Measurements from ENCODE around the gene COL18A1.
A peak's percentile ranks its signal among the peaks of the same experiment; 100 is the strongest.

Gene COL18A1

DNA sequence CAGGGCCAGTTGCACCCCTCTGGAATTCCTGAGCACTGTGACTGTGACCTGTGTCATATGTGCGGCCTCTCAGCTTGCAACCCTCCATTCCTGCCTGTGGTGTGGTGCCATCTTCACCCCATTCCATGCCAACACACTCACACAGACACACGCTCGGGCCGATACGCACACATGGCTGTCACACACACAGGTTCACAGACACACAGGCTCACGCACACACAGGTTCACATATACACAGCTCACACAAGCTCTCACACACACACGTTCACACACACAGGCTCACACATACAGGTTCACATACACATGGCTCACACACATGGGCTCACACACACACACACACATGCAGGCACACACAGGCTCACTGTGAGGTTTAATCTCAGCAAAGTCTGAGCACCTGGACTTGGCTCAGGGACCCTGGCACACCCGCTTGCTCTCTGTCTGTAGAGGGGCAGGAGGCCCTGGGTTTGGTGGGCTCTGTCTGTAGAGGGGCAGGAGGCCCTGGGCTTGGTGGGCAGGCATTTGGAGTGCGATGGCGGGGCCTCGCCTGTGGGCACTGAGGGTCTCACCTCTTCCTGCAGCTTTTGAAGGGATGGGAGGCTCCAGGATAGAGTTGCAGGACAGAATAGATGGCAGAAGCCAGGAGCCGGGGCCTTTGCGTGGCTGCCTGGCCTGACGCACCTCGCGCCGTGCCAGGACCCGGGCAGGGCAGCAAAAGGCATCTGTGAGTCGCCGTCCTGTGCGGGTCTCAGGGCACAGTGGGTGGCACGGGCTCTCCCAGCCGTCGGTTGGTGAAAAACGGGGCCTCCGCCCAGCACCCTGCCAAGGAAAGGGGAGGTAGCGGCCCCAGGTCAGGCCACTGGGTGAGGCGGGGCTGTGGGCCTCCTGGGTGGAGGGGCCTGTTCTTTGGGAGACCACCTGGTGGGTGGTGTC, 17.1 kb downstream of the COL18A1 start:
- H3K4me2 ChIP-seq (ENCODE audit: insufficient read depth, low read length, poor library complexity, severe bottlenecking), result no peak overlapping the region
- no peak overlapping the region for H3K27ac ChIP-seq (replicated peaks; ENCODE audit: low read length)
- WGBS, 2 donors (ENCODE audit: extremely low coverage in 2 of 2, insufficient read length in 2 of 2, insufficient replicate concordance in 1 of 2), result no CpG with 5 or more reads among the region's 28 CpGs
- no peak overlapping the region for H4K91ac ChIP-seq (ENCODE audit: low read depth, low read length, poor library complexity)
- DNase-seq (ENCODE audit: low spot score), result no peak
- H3K79me1 ChIP-seq (ENCODE audit: low read depth, low read length), result peaks cover 31% of the 10 kb centered on the region
- no peak overlapping the region for H2BK120ac ChIP-seq (ENCODE audit: low read depth, low read length)
- H3K14ac ChIP-seq (ENCODE audit: low read length), result peak overlapping the region; percentile 39
- no peak overlapping the region for H2BK12ac ChIP-seq (ENCODE audit: low read length)
- peaks cover 0 to 31% (median 0%) of the 10 kb centered on the region in 3 experiments for H3K27me3 ChIP-seq (ENCODE audit: control insufficient read depth in 3 of 3, insufficient read depth in 3 of 3, low read depth in 1 of 3, low read length in 3 of 3)
- H2BK5ac ChIP-seq (ENCODE audit: low read length), result peak overlapping the region; percentile 53
- H3K4me3 ChIP-seq (ENCODE audit: low read length in 2 of 2), result peak overlapping the region in 1 of 2 donors; percentile 63
- peak overlapping the region; percentile 24 for H2BK15ac ChIP-seq (ENCODE audit: low read length)
- H2AFZ ChIP-seq (ENCODE audit: low read length), result no peak overlapping the region
- peak overlapping the region; percentile 96 for H4K8ac ChIP-seq (ENCODE audit: low read depth, low read length)
- peak overlapping the region; percentile 14 for H2AK5ac ChIP-seq (ENCODE audit: low read depth, low read length)
- no peak overlapping the region for H3K9ac ChIP-seq (ENCODE audit: low read depth, low read length, poor library complexity)
- H3K4me1 ChIP-seq (ENCODE audit: control insufficient read depth in 2 of 2, insufficient read depth in 1 of 2, low read depth in 1 of 2, low read length in 2 of 2), result peaks cover 9 to 18% of the 10 kb centered on the region in 2 donors
- H3K18ac ChIP-seq (ENCODE audit: low read length), result peak overlapping the region; percentile 48
- peaks cover 0 to 6% of the 10 kb centered on the region in 2 donors for H3K36me3 ChIP-seq (replicated peaks in 1 of 2; ENCODE audit: control insufficient read depth in 2 of 2, insufficient read depth in 2 of 2, low read length in 2 of 2)
- H3K23ac ChIP-seq (ENCODE audit: low read depth, low read length, poor library complexity), result peak overlapping the region; percentile 31
- H3K9me3 ChIP-seq (replicated peaks in 1 of 2; ENCODE audit: control insufficient read depth in 2 of 2, insufficient read depth in 1 of 2, low read depth in 1 of 2, low read length in 2 of 2), result peaks cover 0 to 2% of the 10 kb centered on the region in 2 donors
- H3K4ac ChIP-seq (ENCODE audit: low read length), result no peak overlapping the region

DNA sequence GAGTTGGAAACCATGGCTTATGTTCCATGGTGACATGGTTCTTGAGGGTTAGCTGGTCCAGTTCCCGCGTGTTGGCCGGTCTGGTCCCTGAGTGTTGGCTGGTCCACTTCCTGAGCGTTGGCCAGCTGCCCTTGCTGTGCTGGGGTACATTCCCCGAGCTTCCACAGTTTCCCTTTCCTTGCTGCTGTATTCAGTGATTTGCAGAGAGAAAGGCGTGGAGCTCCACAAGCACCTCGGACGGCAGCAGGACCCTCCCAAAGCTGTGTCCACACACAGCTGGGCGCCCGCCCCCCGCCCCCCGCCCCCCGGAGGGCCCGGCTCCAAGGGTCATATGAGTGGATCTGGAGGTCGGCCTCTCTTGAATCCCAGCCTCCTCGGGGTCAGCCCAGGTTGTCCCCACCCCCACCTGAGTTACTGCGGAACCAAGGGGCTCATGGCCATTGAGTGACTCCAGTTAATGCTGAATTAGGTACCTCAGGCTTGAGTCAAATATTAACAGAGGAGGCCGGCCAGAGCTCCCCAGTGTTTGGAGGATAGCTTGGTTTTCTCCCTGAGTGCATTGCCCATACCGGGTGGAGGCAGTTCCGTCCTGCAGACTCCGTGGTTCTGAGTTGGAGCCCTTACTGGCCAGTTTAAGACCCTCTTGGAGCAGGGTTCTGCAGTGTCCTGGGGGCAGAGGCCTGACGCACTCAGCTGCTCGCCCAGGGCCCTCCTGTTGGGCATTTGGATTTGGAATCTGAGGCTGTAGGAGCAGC, 18.4 kb downstream of the COL18A1 start:
- Histone ChIP-seq H2AFZ (ENCODE audit: low read length) (no peak overlapping the region), H3K27me3 (ENCODE audit: control insufficient read depth in 3 of 3, insufficient read depth in 3 of 3, low read depth in 1 of 3, low read length in 3 of 3) (peaks cover 0 to 21% (median 0%) of the 10 kb centered on the region in 3 experiments), H3K36me3 (replicated peaks in 1 of 2; ENCODE audit: control insufficient read depth in 2 of 2, insufficient read depth in 2 of 2, low read length in 2 of 2) (peaks cover 0 to 6% of the 10 kb centered on the region in 2 donors), H3K4me2 (ENCODE audit: insufficient read depth, low read length, poor library complexity, severe bottlenecking) (no peak overlapping the region), H3K9ac (ENCODE audit: low read depth, low read length, poor library complexity) (peak overlapping the region; percentile 12), H3K23ac (ENCODE audit: low read depth, low read length, poor library complexity) (no peak overlapping the region), H3K4ac (ENCODE audit: low read length) (no peak overlapping the region), H3K4me3 (ENCODE audit: low read length in 2 of 2) (no peak overlapping the region), H2BK15ac (ENCODE audit: low read length) (no peak overlapping the region), H2BK12ac (ENCODE audit: low read length) (no peak overlapping the region), H2BK120ac (ENCODE audit: low read depth, low read length) (no peak overlapping the region), H3K9me3 (replicated peaks in 1 of 2; ENCODE audit: control insufficient read depth in 2 of 2, insufficient read depth in 1 of 2, low read depth in 1 of 2, low read length in 2 of 2) (no peaks in the 10 kb centered on the region), H2AK5ac (ENCODE audit: low read depth, low read length) (peak overlapping the region; percentile 42), H2BK5ac (ENCODE audit: low read length) (no peak overlapping the region), H3K14ac (ENCODE audit: low read length) (no peak overlapping the region), H3K4me1 (ENCODE audit: control insufficient read depth in 2 of 2, insufficient read depth in 1 of 2, low read depth in 1 of 2, low read length in 2 of 2) (peaks cover 9 to 27% of the 10 kb centered on the region in 2 donors), H3K27ac (replicated peaks; ENCODE audit: low read length) (no peak overlapping the region), H3K18ac (ENCODE audit: low read length) (no peak overlapping the region), H4K8ac (ENCODE audit: low read depth, low read length) (no peak overlapping the region), H3K79me1 (ENCODE audit: low read depth, low read length) (peaks cover 40% of the 10 kb centered on the region), H4K91ac (ENCODE audit: low read depth, low read length, poor library complexity) (no peak overlapping the region)
- no CpG with 5 or more reads among the region's 23 CpGs for WGBS, 2 donors (ENCODE audit: extremely low coverage in 2 of 2, insufficient read length in 2 of 2, insufficient replicate concordance in 1 of 2)
- no peak for DNase-seq (ENCODE audit: low spot score)

DNA sequence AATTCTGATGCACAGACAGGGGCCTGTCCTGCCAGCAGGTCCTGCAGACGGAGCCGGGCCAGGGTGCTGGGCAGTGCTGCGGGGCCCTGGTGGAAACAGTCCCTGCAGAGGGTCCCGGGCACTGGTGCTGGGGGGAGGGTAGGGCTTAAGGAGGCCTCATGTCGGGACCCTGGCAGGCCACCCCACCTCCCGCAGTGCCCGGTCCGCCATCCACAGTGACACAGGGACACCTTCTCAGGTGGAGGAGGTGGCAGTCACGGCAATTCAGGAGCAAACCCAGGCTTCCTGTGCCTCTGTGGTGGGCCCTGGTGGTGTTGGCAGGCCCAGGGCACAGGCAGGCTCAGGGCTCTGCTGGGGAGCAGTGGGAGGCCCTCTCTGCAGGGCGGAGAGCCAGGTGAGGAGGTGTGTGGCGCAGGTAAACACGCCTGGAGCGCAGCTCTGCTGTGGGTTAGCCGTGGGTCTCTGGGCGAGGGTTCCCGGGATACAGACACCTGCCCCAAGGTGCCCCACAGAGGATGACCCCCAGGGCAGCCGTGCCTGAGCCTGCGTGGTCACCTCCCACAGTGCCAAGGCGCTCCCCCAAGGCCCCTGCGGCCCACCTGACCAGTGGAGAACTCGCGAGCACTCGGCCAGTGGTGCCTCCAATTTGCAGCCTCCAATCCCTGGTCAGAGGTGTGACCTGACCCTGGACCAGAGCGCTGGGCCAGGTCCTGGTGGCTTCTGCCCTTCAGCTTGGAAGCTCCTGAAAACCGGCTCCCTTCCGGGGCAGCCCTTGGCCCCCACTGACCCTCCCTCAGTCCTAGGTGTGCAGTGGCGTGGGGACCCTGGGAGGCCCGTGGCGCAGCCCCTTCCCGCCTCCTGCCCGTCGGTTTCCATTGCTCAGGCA, 19.2 kb downstream of the COL18A1 start:
- no peak overlapping the region for H2AFZ ChIP-seq (ENCODE audit: low read length)
- WGBS, 2 donors (ENCODE audit: extremely low coverage in 2 of 2, insufficient read length in 2 of 2, insufficient replicate concordance in 1 of 2), result no CpG with 5 or more reads among the region's 32 CpGs
- H3K4me2 ChIP-seq (ENCODE audit: insufficient read depth, low read length, poor library complexity, severe bottlenecking), result no peak overlapping the region
- no peak overlapping the region for H2BK5ac ChIP-seq (ENCODE audit: low read length)
- no peak overlapping the region for H3K4me3 ChIP-seq (ENCODE audit: low read length in 2 of 2)
- no peak overlapping the region for H3K23ac ChIP-seq (ENCODE audit: low read depth, low read length, poor library complexity)
- H3K14ac ChIP-seq (ENCODE audit: low read length), result no peak overlapping the region
- no peak overlapping the region for H4K8ac ChIP-seq (ENCODE audit: low read depth, low read length)
- H3K36me3 ChIP-seq (replicated peaks in 1 of 2; ENCODE audit: control insufficient read depth in 2 of 2, insufficient read depth in 2 of 2, low read length in 2 of 2), result peaks cover 0 to 4% of the 10 kb centered on the region in 2 donors
- no peak overlapping the region for H3K27ac ChIP-seq (replicated peaks; ENCODE audit: low read length)
- peaks cover 0 to 2% of the 10 kb centered on the region in 2 donors for H3K9me3 ChIP-seq (replicated peaks in 1 of 2; ENCODE audit: control insufficient read depth in 2 of 2, insufficient read depth in 1 of 2, low read depth in 1 of 2, low read length in 2 of 2)
- no peak for DNase-seq (ENCODE audit: low spot score)
- no peak overlapping the region for H2BK120ac ChIP-seq (ENCODE audit: low read depth, low read length)
- peak overlapping the region; percentile 42 for H2AK5ac ChIP-seq (ENCODE audit: low read depth, low read length)
- H3K27me3 ChIP-seq (ENCODE audit: control insufficient read depth in 3 of 3, insufficient read depth in 3 of 3, low read depth in 1 of 3, low read length in 3 of 3), result peaks cover 0 to 14% (median 0%) of the 10 kb centered on the region in 3 experiments
- H3K4me1 ChIP-seq (ENCODE audit: control insufficient read depth in 2 of 2, insufficient read depth in 1 of 2, low read depth in 1 of 2, low read length in 2 of 2), result peaks cover 9 to 25% of the 10 kb centered on the region in 2 donors
- peak overlapping the region; percentile 83 for H3K18ac ChIP-seq (ENCODE audit: low read length)
- H3K4ac ChIP-seq (ENCODE audit: low read length), result no peak overlapping the region
- H3K79me1 ChIP-seq (ENCODE audit: low read depth, low read length), result peaks cover 34% of the 10 kb centered on the region
- H4K91ac ChIP-seq (ENCODE audit: low read depth, low read length, poor library complexity), result no peak overlapping the region
- no peak overlapping the region for H2BK12ac ChIP-seq (ENCODE audit: low read length)
- H3K9ac ChIP-seq (ENCODE audit: low read depth, low read length, poor library complexity), result peak overlapping the region; percentile 12
- no peak overlapping the region for H2BK15ac ChIP-seq (ENCODE audit: low read length)
